HG02759 (cell line): ENCODE measurements around the gene DNAAF9.
"Not testable (repeated sequence)": the region's sequence is repeated elsewhere in the genome, so short reads cannot be mapped to it uniquely, and the experiment has no call there.

ENCODE experiments used
- ATAC-seq: cut with Tn5 transposase; IDR thresholded peaks from one replicate; pipeline ENCODE4 v1.9.1; 2021; ENCODE audit warnings: mild to moderate bottlenecking, moderate library complexity; ENCODE audit not compliant: unreplicated experiment

DNAAF9 gene

GRCh38 chr20:3407040-3407770 is at the start of gene DNAAF9:
Gene DNAAF9, minus strand, starts transcription at chr20:3407669. Its CDS starts 112 bp downstream, at chr20:3407557.
- ATAC-seq = peak; percentile 44

GRCh38 chr20:3456648-3457047 is 49.2 kb upstream of the DNAAF9 start:
- ATAC-seq = no peak

- ATAC-seq = no peak
Observed at GRCh38 chr20:3454831-3455230, 47.4 kb upstream of the DNAAF9 start.

- no peak for ATAC-seq
Observed at GRCh38 chr20:3452690-3453089, 45.2 kb upstream of the DNAAF9 start.

GRCh38 chr20:3452136-3452535 is 44.7 kb upstream of the DNAAF9 start:
- ATAC-seq = no peak

- no peak for ATAC-seq
Observed at GRCh38 chr20:3449319-3449718, 41.9 kb upstream of the DNAAF9 start.

- ATAC-seq = no peak
Observed at GRCh38 chr20:3447321-3447720, 39.9 kb upstream of the DNAAF9 start.

GRCh38 chr20:3446779-3447178 is 39.3 kb upstream of the DNAAF9 start:
- no peak for ATAC-seq

GRCh38 chr20:3436864-3437574 is 29.6 kb upstream of the DNAAF9 start:
- ATAC-seq = no peak

GRCh38 chr20:3434232-3434631 is 26.8 kb upstream of the DNAAF9 start:
- no peak for ATAC-seq

GRCh38 chr20:3433744-3434143 is 26.3 kb upstream of the DNAAF9 start:
- no peak for ATAC-seq

- no peak for ATAC-seq
Observed at GRCh38 chr20:3432844-3433243, 25.4 kb upstream of the DNAAF9 start.

- no peak for ATAC-seq
Observed at GRCh38 chr20:3431109-3431508, 23.6 kb upstream of the DNAAF9 start.

- ATAC-seq = peak; percentile 82
Observed at GRCh38 chr20:3430376-3431069, 23.1 kb upstream of the DNAAF9 start.

- not testable (repeated sequence) for ATAC-seq
Observed at GRCh38 chr20:3426766-3427165, 19.3 kb upstream of the DNAAF9 start.

- no peak for ATAC-seq
Observed at GRCh38 chr20:3423126-3423525, 15.7 kb upstream of the DNAAF9 start.

GRCh38 chr20:3421985-3422384 is 14.5 kb upstream of the DNAAF9 start:
- no peak for ATAC-seq

- ATAC-seq = peak; percentile 93
Observed at GRCh38 chr20:3420211-3420707, 12.8 kb upstream of the DNAAF9 start.

GRCh38 chr20:3418161-3418560 is 10.7 kb upstream of the DNAAF9 start:
- not testable (repeated sequence) for ATAC-seq

- ATAC-seq = no peak
Observed at GRCh38 chr20:3414122-3414521, 6.7 kb upstream of the DNAAF9 start.

- no peak for ATAC-seq
Observed at GRCh38 chr20:3413393-3413889, 6.0 kb upstream of the DNAAF9 start.
